G401 (cell line): ENCODE data around the gene NOP9. TPM values are rescaled to one million over a fixed set of nuclear protein-coding genes. Genes with fewer than 3 reads are reported as not detected.
"Not testable (repeated sequence)": the region's sequence is repeated elsewhere in the genome, so short reads cannot be mapped to it uniquely, and the experiment has no call there.

Source experiments
- DNase-seq: peaks from one replicate; pipeline ENCODE4 v3.0.0-alpha.2; 2015; ENCODE audit warnings: low spot score
- in situ Hi-C: cut with HindIII; loops from 2 replicates; pipeline ENCODE4 v1.10.0; 2016; ENCODE audit warnings: low sequenced_read_pairs, mixed read lengths
- total RNA-seq: library from RNA; depleted of rRNA; stranded (reverse); fragments of >200 nt; shearing (Covaris generic); gene quantifications from 2 replicates; pipeline ENCODE4 v1.2.3, GENCODE V29; 2014

The NOP9 gene
- total RNA-seq, 1 experiment from 2014 or later: 28.7 TPM

DNA sequence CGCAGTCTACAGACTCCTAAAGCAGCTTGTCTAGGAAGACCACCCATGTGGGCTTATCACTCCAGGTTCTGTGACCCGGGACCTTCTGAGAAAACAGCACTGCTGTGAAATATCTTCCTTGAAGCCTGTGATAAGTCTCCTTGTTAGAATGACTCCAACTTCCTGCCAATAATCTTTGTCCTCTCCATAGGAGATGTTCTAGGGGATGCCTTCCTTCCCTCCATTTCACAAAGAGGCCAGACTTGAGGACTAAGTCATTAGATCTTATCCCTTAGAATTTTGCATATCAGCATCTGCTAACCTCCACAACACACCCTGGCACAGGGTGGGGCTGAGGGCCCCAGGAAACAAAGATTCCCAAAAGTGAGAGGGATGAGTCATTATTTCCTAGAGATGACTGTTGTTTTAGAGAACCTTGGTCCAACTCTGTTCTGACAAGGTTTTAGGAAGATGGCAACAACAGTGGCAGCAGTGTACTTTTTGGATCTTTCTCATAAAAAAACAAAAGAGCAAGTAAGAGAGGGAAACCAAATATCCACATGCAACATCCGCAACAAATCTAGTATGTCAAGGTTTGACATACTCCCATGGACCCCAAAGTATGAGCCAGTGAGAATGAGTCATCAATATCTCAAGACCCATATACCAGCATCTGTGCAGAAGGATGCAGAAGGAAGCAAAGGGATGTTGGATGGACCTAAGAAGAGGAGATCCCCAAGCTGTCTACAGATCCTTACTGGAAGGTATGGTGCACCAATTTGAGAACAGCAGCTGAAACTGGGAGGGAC, 17.7 kb downstream of the NOP9 start:
- no peak for DNase-seq
- in situ Hi-C loops: no loop called here

DNA sequence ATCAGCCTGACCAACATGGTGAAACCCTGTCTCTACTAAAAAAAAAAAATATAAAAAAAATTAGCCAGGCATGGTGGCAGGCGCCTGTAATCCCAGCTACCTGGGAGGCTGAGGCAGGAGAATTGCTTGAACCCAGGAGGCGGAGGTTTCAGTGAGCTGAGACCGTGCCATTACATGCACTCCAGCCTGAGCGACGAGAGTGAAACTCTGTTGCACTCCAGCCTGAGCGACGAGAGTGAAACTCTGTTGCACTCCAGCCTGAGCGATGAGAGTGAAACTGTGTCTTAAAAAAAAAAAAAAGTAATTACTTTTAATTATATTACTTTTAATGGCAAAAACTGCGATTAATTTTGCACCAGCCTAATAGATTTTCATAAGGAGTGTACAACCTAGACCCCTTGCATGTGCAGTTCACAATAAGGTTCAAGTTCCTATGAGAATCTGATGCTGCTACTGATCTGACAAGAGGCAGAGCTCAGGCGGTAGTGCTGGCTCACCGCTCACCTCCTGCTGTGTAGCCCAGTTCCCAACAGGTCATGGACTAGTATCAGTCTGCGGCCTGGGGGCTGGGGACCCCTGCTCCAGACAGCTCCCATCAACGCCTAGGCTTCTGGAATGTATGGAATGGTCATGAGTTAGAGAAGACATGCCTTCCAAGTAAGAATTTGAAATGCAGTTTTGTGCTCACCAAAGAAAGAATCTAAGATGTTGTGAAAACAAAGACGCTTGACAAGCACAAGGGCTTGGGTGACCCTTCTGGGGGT, 21.7 kb downstream of the NOP9 start:
- DNase-seq: no peak
- in situ Hi-C loops: no loop called here

DNA sequence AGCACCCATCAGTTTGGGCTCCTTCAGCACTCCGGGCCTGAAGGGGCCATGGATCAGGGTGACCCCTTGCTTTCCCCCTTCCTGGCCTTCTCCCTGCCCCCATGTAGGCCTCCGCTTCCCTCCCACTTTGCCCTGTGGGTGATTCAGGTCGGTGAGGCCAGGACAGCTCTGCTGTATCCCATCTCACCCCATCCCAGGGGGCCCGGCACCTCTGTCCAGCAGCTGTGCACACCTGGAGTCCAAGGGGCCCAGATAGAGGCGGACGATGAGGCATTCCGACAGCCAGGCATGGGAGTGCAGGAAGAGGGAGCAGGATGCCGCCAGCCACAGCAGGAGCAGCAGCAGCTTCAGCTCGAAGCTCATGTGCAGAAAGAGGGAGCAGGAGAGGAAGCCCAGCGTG, 23.0 kb downstream of the NOP9 start:
- DNase-seq: no peak
- in situ Hi-C loops: no loop called here

DNA sequence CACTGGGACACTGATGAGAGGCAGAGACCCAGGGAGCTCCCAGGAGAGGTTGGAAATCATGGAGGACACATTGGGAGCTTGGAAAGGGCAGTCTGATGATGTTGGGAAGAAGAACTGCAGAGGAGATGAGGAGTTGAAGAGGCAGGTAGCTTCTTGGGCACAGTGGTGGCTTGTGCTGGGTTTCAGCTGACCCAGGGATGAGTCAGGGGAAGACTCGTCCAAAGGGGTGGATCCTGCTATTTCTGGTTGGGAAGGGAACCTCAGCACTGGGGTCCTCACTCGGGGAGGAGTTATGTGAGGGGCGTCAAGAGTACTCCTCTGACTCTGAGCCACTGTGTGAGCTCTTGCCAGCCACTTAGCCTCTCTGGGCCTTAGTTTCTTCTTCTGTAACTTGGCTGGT, 23.7 kb downstream of the NOP9 start:
- in situ Hi-C loops: no loop called here
- DNase-seq: no peak

DNA sequence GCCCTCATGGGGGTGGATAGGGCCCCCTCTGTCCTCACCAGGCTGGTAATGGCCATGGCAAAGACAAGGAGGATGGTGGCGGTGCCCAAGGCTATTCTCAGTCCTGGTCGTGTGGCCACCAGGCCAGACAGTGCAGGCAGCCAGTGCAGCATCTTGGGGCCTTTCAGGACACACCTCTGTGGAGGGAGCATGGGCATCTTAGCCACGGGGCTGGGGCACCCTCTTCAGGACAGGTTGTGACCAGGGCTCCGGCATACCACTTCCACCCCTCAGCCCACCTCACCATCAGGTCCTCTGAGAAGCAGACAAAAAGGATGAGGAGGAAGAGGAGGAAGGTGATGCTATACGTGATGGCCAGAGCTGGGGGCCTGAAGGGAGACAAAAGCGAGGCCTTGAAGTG, 24.4 kb downstream of the NOP9 start:
- in situ Hi-C loops: no loop called here

DNA sequence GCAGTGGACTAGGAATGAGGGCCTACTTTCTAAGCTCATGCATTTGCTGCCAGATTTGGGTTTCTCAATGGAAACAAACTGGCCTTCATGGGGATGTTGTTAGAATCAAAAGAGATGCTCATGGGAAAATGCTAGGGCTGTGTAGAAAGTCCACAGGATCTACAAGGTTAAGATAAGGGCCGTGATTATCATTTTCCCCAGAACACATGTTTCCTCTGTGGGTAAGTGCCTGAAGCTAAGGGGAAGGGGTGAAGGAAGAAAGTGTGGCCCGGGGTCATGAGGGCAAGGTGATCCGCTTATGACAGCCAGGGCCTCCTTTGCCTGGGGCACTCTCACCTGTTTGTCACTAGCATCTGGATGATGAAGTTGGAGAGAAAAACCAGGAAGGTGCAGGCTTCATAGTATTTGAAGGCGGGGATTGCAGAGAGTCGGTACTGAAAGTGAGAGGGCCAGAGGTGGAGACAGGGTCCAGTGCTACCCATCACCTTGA, 25.4 kb downstream of the NOP9 start:
- DNase-seq: no peak
- in situ Hi-C loops: no loop called here

More for the DNA sequence above, 24.4 kb downstream of the NOP9 start:
- no peak for DNase-seq

DNA sequence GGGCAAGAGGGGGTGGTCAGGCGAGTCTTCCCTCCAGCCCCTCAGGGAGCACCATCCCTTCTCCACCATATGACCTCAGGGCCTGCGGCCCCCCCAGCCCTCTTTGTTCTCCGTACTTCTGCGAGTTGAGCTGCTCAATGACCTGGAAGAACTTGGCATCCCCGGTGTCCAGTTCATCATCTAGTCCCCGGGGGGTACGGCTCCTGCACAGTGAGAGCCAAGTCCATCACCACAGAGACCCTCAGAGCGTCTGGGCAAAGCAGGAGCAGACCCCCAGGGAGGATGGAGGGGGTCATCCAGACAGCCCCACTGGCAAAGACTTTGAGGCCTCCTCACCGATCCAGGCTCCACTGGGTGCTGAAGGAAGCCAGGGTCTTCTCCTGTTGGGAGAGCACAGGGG, 26.3 kb downstream of the NOP9 start:
- DNase-seq: no peak
- in situ Hi-C loops: no loop called here

DNA sequence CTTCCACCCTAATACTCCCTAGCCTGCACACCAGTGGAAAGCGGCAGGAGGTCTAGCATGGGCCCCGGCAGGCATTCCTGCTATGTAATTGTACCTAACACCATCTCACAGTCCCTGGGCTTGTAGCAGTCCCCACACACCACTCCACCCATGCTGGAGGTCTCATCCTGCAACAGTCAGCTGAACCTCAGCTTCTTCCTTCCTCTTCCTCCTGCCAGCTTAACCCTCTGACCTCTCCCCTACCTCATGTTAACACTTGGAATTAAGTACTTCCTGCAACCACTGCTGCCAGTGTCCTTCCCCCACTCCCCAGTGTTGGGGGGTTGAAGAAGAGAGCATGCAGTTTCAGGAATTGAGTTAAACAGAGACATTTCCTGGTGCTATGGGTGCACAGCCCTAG, 27.7 kb downstream of the NOP9 start:
- DNase-seq: no peak
- in situ Hi-C loops: no loop called here

DNA sequence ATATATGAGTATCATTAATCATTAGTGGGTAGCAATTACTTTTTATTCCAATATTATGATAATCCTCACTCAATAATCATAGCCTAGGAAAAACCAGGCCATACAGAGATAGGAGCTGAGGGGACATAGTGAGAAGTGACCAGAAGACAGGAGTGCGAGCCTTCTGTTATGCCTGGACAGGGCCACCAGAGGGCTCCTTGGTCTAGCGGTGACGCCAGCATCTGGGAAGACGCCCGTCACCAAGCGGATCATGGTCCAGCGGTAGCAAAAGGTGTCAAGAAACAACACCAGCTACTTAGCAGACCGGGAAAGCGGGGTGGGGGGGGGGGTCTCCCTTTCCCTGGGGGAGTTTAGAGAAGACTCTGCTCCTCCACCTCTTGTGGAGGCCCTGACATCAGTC, 28.3 kb downstream of the NOP9 start:
- in situ Hi-C loops: not testable (repeated sequence)
- peak; percentile 61 for DNase-seq

DNA sequence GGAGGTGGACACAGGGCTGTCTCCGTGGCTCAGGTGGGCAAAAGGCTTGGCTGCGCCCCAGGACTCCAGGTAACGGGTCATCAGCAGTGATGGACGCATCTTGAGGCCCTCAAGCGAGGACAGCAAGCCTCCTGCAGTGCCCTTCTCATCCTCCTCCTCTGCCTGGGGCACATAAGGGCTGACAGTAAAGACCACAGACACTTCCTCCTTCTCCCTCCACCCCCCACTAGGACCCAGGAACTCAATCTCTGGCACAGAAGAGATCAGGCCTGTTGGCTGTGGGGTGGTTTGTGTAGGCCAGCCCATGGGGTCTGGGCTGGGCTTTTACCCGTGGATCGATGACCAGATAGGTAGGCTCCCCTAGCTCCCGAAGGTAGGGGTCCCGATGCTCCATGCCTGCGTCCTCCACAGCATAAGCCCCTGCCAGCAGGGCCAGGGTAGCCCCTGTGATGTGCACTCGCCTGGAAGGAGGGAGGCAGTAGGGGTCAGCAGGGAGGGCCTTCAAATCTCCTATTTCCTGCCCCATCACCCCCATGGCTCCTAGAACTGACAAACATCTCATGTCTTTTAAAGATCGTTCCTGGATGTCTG, 29.5 kb downstream of the NOP9 start:
- in situ Hi-C loops: no loop called here
- no peak for DNase-seq

DNA sequence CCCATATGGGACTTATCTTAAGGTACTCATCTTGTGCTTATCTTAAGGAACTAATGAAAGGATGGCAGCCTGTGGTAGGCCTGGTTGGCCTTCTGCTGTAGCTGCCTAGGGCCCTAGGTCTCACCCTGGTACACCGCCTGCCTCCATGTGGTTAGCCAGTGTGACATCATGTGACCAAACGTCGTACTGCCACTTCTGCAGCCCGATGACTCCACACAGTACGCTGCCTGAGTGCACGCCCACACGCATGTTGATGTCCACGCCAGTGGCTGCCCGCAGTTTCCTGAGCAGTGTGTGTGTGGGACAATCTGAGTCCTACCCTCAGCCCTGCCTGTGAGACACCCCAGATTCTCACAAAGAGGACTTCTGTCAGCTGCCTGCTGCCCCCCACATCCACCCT, 30.1 kb downstream of the NOP9 start:
- in situ Hi-C loops: no loop called here
- no peak for DNase-seq

DNA sequence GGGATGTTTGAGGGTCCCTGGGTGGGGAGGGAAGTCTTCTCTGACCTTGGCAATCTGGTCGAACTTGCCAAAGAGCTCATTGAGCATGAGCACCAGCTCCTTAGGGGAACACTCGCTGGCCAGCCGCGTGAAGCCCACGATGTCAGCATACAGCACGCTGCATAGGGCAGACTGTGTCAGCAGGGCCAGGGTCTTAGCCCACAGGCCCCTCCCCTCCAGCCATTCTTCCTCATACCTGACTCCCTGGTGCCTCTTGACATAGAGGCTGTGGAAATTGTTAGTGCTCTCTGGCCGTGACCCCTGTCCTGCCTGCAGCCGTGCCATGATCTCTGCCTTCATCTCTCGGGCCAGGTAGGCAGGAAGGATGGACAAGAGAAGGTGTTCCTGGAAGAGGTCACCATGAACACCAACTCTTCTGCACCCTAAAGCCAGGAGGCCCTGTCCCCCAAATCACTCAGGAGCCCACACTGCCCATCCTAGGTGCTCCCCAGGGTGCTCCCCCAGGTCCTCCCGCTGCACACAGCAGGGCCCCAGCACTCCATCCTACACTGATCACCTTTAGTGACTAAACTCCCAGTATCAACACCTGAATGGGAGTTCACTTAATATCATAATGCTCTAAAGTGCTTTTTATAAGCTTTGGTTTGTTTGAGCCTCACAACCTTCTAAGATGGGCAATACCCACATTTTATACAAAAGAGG, 31.5 kb downstream of the NOP9 start:
- in situ Hi-C loops: no loop called here
- no peak for DNase-seq

DNA sequence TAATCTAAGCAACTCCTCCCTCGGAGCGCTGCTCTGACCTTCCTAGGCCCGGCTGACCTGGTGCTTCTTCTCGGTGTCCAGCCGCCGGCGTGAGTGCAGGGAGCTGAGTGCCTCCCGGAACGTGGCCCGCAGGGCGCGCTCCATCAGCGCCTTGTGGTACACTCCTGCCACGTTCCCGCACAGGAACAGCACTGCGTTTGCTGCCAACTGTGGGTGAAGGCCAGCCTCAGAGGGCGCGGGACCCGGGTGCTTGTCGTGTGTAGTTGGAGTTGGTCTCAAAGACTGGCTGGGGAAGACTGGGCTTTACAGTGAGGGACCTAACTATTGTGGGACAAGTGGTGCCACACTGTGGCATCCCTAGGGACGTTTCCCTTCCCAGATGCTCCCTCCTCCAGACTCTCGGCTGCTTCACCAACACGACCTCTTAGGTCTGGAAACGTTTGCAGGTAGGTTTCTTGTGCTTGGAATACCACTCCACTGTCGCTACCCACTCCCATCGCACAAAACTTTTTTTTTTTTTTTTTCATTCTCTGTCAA, 32.1 kb downstream of the NOP9 start:
- in situ Hi-C loops: no loop called here
- DNase-seq: no peak

DNA sequence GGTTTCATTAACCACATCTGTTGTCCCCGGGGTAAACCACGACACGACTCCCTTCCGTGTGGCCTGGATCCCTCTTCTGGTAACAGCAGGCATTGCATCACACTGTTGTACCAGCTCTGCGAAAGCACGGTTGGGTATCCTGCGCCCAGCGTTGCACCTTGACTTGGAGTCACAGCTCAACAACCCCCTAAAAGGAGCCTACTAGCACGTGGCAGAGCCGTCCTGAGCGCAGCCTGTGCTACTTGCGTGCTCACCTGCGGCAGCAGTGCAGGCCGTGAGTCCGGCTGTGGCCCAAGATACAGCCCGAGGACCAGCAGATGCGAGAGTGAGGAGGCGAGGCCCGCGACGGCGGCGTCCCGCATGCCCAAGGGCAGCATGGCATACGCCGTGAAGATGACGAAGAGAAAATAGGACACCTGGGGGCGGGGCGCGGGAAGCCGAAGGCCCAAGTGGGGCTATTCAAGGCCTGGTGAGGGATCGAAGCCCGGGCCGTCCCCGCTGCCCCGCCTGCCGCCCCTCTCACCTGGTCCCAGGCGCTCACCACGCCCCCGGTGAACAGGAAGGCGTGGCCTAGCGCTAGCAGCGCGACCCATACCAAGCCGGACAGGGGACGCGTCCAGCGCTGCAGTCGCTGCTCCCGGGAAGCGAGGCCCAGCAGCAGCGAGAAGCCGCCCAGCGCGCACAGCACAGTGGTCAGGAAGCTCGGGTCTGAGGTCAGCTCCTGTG, 32.8 kb downstream of the NOP9 start:
- in situ Hi-C loops: no loop called here
- peak; percentile 51 for DNase-seq

DNA sequence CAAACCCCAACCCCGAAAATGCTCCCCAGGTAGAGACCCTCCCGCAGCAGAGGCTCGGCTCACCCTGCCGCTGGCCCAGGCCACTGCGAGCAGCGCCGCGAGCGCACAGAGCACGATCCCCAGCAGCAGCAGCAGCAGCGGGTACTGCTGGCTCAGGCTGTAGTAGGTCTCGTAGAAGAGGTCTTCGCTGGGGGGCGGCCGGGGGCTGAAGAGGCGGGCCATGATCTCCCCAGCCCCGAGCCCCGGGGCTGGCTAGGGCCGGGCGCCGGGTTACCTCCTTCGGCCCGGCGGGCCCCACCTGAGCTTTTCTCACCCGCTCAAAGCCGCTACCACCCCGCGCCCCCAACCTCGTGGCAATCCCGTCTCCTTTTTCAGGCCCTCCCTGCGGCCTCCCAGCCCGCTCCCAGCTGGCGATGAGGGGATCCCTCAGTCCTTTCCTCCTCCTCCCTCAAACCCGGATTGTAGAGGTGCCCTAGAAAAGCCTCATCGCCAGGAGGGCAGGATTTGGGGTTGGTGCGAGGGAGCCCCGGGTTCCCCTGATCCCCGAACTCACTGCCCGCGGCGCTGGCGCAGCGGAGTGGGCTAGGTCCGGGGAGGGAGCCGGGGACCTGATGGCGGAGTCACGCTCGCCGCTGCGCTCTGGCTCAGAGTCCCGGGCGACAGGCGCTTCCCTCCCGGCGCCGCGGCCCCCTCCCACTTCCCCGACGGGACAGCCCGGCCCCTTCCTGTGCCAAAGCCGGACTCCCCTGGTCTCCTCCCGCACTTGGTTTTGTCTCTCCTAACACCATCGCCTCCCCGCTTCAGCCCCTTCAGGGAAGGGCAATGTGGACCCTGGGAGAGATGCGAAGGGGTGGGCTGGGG, 35.0 kb downstream of the NOP9 start, which contains the start of gene ADCY4:
TSS of gene ADCY4 (minus strand) at position 641 of the 861 bp plus-strand sequence. CDS start at position 222, 419 bp downstream.
- no peak for DNase-seq
- in situ Hi-C loops: loop anchor here (5.0 kb wide), 1 partner anchor 88 kb away; no protein-coding TSS in a partner anchor

DNA sequence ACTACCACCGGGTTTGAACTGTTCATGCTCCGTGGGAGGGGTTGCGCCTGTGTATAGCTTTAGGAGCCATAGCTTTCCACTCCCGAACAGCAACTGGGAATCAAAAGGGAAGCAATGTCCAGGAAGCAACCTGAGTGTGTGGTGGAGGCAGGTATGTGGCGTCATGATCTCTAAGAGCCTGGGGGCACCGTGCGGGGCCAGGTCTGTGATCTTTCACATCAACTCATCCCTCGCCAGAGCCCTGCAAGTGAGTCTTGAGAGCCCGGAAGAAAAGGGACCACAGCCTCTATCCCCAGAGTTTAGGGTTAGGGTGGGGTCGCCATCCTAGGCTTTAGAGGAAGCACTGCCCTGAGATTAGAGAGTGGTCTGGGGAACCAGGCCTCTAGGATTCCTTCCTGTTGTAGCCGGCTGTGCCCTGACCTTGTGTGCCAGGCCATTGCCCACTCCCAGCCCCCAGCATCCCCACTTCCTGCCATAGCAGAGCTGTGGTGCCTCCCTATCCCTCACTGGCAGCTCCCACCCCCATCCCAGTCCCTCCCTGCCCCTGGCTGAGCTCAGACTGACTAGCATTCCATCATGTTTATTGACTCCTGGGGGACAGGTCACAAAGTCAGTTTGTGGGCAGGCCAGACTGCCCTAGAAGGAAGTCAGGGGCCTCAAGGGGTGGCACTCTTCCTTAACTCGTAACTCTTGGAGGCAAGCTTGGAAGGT, 36.0 kb downstream of the NOP9 start:
- in situ Hi-C loops: loop anchor here (5.0 kb wide), 1 partner anchor 87 kb away; no protein-coding TSS in a partner anchor
- no peak for DNase-seq
